Bronchial smooth muscle cell (primary cell): ENCODE measurements around the gene HOXD13. TPM values are rescaled to one million over a fixed set of nuclear protein-coding genes. Genes with fewer than 3 reads are reported as not detected.

ENCODE experiments used
- total RNA-seq: library from RNA; depleted of rRNA; stranded (reverse); fragments of >200 nt; gene quantifications from 2 replicates; pipeline ENCODE4 v1.2.1, GENCODE V29; 2014

HOXD13 gene
- total RNA-seq, result not detected in 2 replicates

DNA sequence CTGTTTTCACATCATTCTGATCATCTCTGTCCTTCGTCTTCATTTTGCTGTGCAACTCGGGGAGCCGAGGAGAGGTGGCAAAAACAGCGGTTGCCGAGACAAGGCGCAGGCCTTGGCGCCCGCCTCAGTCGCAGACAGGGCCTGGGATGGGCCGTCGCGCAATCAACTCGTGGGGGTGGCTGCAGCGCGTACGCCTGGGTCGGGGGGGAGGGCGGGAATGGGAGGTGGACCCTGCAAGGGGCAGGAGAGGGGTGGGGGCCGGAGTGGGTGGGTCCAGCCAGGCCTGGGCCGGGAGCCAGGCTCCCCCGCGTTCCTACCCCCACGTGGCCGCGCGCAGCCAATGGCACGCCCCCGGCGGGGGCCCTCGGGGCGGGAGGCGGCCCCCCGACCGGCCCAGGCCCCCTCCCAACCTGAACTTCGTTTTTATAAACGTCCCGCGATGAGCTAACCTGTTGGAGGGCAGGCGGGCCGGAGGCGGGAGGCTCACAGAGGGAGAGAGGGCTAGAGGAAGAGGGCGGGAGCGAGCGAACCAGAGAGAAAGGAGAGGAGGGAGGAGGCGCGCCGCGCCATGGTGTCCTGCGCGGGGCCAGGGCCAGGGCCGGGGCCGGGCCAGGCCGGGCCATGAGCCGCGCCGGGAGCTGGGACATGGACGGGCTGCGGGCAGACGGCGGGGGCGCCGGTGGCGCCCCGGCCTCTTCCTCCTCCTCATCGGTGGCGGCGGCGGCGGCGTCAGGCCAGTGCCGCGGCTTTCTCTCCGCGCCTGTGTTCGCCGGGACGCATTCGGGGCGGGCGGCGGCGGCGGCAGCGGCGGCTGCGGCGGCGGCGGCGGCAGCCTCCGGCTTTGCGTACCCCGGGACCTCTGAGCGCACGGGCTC, at the start of gene HOXD13:
HOXD13 (plus strand) TSS at position 452 of the 875 bp plus-strand sequence; CDS start at position 622, 170 bp downstream.

DNA sequence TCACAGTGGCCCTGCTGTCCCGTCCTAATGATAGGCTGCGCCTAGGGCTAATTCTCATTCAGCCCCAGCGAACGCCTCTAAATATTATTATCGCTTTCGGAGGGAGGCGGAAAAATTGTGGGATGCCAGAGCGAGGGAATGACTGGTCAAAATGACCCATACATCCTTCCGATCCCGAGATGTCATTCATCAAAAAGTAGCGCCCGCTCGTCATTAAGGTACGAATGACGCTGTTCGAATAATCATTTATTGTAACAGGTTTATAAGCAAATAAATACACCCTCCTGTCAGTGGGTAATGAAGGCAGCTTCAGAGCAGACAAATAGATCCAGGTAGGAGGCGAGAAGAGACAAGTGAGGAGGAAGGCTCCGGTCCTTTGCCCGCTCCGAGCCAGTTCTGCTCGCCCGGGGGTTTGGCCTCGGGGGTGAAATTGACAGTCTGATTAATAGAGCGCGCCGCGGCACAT, 8.7 kb upstream of the HOXD13 start, which contains the start of gene EVX2:
EVX2 (minus strand) TSS at position 167 of the 466 bp plus-strand sequence. CDS start 186 bp downstream, outside the sequence.

GRCh38 chr2:176099728-176100546, 7.4 kb downstream of the HOXD13 start, which contains the start of gene HOXD12:
Gene HOXD12 (plus strand): TSS chr2:176099795. CDS start chr2:176099802, 7 bp downstream.

GRCh38 chr2:176106581-176107539, 14.3 kb downstream of the HOXD13 start, which contains the start of gene HOXD11:
Gene HOXD11 (plus strand): TSS chr2:176107280. CDS start chr2:176107356, 76 bp downstream.

GRCh38 chr2:176115883-176116813, 23.6 kb downstream of the HOXD13 start, which contains the start of gene HOXD10:
Gene HOXD10 (plus strand): TSS chr2:176116778. CDS start chr2:176116834, 56 bp downstream.

DNA sequence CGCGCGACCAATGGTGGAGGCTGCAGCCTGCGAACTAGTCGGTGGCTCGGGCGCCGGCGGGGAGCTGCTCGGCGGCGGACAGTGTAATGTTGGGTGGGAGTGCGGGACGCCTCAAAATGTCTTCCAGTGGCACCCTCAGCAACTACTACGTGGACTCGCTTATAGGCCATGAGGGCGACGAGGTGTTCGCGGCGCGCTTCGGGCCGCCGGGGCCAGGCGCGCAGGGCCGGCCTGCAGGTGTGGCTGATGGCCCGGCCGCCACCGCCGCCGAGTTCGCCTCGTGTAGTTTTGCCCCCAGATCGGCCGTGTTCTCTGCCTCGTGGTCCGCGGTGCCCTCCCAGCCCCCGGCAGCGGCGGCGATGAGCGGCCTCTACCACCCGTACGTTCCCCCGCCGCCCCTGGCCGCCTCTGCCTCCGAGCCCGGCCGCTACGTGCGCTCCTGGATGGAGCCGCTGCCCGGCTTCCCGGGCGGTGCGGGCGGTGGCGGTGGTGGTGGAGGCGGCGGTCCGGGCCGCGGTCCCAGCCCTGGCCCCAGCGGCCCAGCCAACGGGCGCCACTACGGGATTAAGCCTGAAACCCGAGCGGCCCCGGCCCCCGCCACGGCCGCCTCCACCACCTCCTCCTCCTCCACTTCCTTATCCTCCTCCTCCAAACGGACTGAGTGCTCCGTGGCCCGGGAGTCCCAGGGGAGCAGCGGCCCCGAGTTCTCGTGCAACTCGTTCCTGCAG, 30.3 kb downstream of the HOXD13 start, which contains the start of gene HOXD9:
HOXD9 (plus strand) TSS at position 37 of the 728 bp plus-strand sequence; CDS start at position 87, 50 bp downstream.

GRCh38 chr2:176128982-176129796, 36.7 kb downstream of the HOXD13 start, which contains the start of gene HOXD8:
Gene HOXD8 (plus strand): TSS chr2:176129705. CDS start chr2:176130367, 662 bp downstream.

Other genes starting within 250 kb of the HOXD13 start
- gene LNPK, start 90.5 kb upstream of the HOXD13 start, total RNA-seq, result 16.7 and 17.3 TPM in 2 replicates
- gene EVX2, start 8.8 kb upstream of the HOXD13 start, total RNA-seq, result not detected in 2 replicates
- gene HOXD12, start 7.1 kb downstream of the HOXD13 start, total RNA-seq, result not detected in 2 replicates
- gene HOXD11, start 14.6 kb downstream of the HOXD13 start, total RNA-seq, result not detected in 2 replicates
- gene HOXD10, start 24.1 kb downstream of the HOXD13 start, total RNA-seq, result not detected in 2 replicates
- gene HOXD9, start 30.0 kb downstream of the HOXD13 start, total RNA-seq, result not detected in 2 replicates
- not detected in 2 replicates for gene HOXD8, start 37.0 kb downstream of the HOXD13 start, total RNA-seq
- not detected in 2 replicates for gene HOXD4, start 58.8 kb downstream of the HOXD13 start, total RNA-seq
- gene HOXD3, start 64.6 kb downstream of the HOXD13 start, total RNA-seq, result not detected in 2 replicates
- not detected in 2 replicates for gene HOXD1, start 95.9 kb downstream of the HOXD13 start, total RNA-seq
- 16.6 and 16.9 TPM in 2 replicates for gene MTX2, start 176.7 kb downstream of the HOXD13 start, total RNA-seq